HG02840 (cell line): ENCODE results near the gene MARCO.
"Not testable (repeated sequence)": the region's sequence is repeated elsewhere in the genome, so short reads cannot be mapped to it uniquely, and the experiment has no call there.

Experiments
- ATAC-seq: cut with Tn5 transposase; IDR thresholded peaks from one replicate; pipeline ENCODE4 v1.9.1; 2021; ENCODE audit warnings: mild to moderate bottlenecking, moderate library complexity, moderate number of reproducible peaks; ENCODE audit not compliant: unreplicated experiment, low FRiP score

MARCO gene

DNA sequence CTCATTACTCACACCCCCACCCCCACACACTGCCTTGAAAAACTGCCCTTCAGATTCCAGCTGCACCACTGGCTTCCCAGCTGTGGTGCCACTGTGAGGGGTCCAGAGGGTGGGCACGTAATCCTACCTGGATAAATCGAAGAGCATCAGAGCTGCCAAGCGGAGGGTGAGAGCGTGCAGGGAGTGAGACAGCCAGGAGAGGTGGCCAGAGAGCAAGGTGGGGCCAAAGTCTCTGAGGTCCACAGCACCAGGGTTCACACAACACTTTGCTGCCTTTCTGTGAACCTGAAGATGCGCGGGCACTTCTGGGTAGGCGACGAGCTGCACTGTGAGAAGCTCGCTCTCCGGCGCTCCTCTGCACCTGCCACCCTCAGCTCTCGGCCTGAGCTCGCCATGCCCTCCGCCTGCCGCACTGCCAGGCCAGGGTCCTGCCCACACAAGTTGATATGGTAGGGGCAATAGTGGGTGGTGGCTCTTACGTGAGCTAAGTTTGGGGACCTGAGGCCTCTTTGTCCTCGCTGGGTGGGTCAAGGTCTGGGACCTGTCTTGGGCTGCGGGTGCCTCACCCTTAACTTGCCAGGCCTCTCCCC, 83.9 kb downstream of the MARCO start:
- ATAC-seq = no peak

DNA sequence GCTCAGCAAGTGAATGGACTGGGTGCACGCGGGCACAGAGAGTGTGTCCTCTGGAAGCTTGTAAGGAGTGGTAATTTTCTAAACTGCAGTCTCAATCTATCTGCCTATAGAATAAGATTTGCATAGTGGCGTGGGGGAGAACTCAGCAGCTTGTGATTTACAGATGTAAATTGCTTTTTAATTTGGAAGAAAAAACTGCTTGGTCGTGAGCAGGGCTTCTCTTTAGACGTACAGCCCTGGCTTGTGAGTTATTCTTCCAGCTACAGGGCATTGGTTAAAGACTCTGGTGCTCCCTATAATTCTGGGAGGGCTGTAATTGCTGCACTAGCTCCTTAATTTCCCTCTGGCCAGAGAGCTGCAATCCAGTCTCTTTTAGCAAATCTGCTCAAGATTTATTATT, 84.9 kb downstream of the MARCO start:
- ATAC-seq = no peak

DNA sequence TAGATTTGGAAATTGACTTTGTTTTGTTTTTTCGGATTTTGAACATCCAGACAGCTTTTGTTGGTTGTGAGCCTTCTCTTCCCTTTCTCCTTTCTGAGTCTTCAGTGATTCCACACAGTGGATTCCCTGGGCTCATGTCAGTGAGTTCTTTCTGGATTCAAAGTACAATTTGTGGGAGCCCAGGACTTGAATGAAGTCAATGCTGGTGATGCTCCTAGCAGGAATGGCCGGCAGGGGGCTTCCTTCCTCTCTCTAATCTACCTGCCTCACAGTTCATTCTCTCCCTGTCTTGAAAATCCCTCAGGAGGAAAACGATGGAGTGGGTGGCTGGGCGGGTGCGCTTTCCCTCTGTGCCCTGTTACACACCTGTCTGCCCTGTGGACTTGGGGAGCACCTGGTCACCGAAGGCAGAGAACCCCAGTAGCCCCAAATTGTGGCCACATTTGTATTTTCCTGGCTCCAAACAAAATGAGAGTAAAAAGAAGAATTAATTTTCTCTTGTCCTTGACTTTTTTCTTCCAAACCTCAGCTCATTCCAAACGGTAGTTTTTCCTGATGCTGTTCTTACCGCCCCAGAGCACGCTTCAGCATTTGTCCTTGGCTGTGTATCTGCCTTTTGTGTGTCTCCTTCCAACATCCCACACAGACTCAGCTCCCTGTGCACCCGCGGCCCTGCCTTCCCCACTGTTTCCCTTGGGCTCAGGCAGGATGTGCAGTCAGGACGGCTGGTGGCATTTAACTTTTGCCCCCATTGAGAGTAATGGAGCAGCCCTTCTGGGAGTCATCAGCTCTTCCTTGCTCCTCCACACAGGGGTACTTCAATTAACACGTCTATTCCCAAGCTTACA, 86.6 kb downstream of the MARCO start:
- ATAC-seq = no peak

DNA sequence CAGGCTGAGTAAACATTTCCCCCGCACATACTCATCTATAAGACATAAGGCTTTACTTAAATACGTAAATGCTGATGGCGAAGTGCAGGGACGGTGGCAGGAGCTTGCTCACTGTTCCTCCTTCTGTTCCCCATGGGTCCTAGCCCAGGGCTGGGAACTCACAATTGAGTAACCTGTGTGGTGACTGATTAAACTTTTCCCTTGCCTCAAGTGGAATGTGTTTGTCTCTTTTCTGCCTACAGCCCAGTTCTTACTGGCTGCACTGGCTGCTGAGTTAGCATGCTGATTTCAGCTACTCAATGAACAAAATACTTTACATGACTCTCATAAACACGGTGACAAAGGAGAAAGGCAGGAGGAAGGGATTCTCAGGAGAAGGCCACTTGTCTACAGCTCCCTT, 87.3 kb downstream of the MARCO start:
- ATAC-seq = no peak

DNA sequence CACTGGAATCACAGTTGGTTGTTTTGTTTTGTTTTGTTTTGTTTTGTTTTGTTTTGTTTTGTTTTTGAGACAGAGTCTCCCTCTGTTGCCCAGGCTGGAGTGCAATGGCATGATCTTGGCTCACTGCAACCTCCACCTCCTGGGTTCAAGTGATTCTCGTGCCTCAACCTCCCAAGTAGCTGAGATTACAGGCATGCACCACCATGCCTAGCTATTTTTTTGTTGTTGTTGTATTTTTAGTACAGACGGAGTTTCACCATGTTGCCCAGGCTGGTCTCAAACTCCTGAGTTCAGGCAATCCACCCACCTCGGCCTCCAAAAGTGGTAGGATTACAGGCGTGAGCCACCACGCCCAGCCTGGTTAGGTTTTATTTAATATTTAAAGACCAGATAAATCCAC, 95.9 kb downstream of the MARCO start:
- ATAC-seq = not testable (repeated sequence)

DNA sequence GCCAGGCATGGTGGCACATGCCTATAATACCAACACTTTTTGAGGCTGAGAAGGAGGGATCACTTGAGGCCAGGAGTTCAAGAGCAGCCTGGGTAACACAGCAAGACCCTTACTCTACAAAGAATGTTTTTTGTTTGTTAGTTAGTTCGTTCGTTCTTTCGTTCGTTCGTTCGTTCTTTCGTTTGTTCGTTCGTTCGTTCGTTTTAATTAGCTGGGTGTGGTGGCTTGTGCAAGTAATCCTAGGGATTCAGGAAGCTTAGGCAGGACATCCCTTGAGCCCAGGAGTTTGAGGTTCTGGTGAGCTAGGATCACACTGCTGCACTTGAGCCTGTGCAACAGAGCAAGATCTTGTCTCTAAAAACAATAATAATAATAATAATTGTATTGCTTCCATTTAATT, 98.7 kb downstream of the MARCO start:
- no peak for ATAC-seq
